ENCODE measurements around the gene ERC1. TPM values are rescaled to one million over a fixed set of nuclear protein-coding genes. Genes with fewer than 3 reads are reported as not detected.
A peak's percentile ranks its signal among the peaks of the same experiment; 100 is the strongest.
"Not testable (repeated sequence)": the region's sequence is repeated elsewhere in the genome, so short reads cannot be mapped to it uniquely, and the experiment has no call there.

Gene ERC1
- total and polyA plus RNA-seq, 8 donors: 34.9 to 64.9 (median 40.8) TPM

DNA sequence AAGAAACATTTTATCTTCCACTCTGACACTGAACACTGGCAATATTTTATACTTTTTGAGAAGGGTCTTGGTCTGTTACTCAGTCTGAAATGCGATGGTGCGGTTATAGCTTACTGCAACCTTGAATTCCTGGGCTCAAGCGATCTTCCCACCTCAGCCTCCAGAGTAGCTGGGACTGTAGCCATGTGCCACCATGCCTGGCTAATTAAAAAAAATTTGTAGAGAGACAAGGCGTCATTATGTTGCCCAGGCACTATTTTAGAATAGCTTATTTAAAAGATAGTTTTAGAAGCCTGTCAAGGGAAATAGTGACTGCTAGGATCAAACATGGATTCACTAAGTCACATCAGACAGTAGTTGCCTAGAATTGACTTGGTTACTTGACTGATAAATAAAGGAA is 5.9 kb downstream of the ERC1 start:
- no peak for ATAC-seq
- H3K4me1 ChIP-seq: peaks cover 0 to 44% of the 10 kb centered on the region in 2 donors
- no peak for DNase-seq
- TF ChIP-seq, protein P1, sequence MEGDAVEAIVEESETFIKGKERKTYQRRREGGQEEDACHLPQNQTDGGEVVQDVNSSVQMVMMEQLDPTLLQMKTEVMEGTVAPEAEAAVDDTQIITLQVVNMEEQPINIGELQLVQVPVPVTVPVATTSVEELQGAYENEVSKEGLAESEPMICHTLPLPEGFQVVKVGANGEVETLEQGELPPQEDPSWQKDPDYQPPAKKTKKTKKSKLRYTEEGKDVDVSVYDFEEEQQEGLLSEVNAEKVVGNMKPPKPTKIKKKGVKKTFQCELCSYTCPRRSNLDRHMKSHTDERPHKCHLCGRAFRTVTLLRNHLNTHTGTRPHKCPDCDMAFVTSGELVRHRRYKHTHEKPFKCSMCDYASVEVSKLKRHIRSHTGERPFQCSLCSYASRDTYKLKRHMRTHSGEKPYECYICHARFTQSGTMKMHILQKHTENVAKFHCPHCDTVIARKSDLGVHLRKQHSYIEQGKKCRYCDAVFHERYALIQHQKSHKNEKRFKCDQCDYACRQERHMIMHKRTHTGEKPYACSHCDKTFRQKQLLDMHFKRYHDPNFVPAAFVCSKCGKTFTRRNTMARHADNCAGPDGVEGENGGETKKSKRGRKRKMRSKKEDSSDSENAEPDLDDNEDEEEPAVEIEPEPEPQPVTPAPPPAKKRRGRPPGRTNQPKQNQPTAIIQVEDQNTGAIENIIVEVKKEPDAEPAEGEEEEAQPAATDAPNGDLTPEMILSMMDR (IDR thresholded peaks at IDR 0.05): no peak
- H3K4me3 ChIP-seq: no peak overlapping the region
- H3K27ac ChIP-seq: no peak overlapping the region
- no peaks in the 10 kb centered on the region for H3K27me3 ChIP-seq
- intact Hi-C loops (cut with DNase I): no loop called here
- no peaks in the 10 kb centered on the region for H3K9me3 ChIP-seq
- peaks cover 0 to 4% of the 10 kb centered on the region in 2 donors for H3K36me3 ChIP-seq

DNA sequence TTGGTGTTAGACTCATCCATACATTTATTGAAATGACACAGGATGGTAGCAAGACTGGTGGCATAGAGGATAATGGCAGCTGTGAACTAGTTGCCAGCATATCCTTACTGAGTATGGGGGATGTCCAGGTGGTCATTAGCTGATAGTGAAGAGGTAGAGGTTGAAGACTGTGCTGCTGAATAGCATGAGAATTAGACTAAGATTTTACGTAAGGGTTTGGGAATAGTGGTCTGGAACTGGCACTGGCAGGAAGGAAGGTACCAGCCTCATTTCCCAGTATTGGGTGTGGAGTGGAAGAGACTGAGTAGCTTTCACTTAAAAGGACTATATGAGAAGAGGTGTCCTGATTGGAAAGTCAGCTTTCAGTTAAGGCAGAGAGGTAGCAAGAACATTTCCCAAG is 6.5 kb downstream of the ERC1 start:
- Histone ChIP-seq H3K4me3 (no peak overlapping the region), H3K4me1 (peaks cover 0 to 39% of the 10 kb centered on the region in 2 donors), H3K9me3 (no peaks in the 10 kb centered on the region), H3K36me3 (peaks cover 0 to 4% of the 10 kb centered on the region in 2 donors), H3K27me3 (no peaks in the 10 kb centered on the region), H3K27ac (no peak overlapping the region)
- TF ChIP-seq, protein P1 (IDR thresholded peaks at IDR 0.05): no peak
- ATAC-seq (no peak), DNase-seq (no peak)
- intact Hi-C loops (cut with DNase I): no loop called here

DNA sequence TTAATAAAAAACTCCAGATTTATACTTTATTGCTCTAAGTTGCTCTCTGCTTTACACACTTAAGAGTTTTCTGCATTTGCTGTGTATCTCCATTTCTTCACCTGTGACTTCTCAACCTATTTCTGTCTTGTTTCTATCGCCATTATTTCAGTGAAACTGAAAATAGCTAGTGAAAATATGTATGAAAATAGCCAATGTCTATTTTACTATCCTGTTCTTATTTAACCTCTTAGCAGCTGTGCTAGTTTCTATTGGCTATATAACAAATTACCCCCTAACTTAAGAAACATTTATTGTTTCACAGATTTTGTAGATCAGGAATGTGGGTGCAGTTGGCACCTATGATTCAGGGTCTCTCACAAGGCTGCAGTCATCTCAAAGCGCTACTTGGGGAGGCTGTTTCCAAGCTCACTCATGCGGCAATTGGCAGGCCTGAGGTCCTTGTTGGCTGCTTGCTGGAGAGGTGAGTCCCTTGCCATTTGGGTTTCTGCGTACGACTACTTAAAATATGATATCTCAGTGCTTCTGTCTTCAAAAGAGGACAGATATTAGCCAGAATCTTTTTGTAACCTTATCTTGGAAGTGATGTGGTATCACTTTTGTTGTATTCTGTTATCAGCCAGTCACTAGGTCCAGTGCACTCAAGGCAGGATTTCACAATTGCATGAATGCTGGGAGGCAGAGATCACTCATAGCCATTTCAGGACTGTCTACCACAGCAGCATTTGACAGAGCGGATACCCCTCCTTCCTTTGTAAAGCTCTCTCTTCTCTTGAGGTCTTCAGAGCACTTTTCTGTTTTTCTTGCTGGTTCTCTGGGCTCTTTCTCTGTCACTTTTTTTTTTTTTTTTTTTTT is 7.2 kb downstream of the ERC1 start:
- TF ChIP-seq, protein P1 (IDR thresholded peaks at IDR 0.05): no peak
- H3K4me3 ChIP-seq: no peak overlapping the region
- H3K27me3 ChIP-seq: no peaks in the 10 kb centered on the region
- H3K9me3 ChIP-seq: no peaks in the 10 kb centered on the region
- DNase-seq (no peak), ATAC-seq (peak; percentile 70)
- H3K27ac ChIP-seq: no peak overlapping the region
- intact Hi-C loops (cut with DNase I): no loop called here
- peaks cover 0 to 37% of the 10 kb centered on the region in 2 donors for H3K4me1 ChIP-seq
- peaks cover 0 to 4% of the 10 kb centered on the region in 2 donors for H3K36me3 ChIP-seq

DNA sequence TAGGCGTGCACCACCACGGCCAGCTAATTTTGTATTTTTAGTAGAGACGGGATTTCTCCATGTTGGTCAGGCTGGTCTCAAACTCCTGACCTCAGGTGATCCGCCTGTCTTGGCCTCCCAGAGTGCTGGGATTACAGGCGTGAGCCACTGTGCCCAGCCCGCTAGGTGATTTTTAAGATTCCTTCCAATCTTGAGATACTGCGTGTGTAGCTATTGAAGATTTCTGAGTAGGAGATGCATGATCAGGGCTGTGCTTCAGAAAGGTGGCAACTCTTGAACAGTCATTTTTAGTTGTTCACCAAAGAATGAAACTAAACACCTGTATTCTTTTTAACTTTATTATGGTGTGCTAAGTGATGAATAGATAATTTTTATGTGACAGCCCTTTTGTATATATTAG is 8.7 kb downstream of the ERC1 start:
- H3K27me3 ChIP-seq; ATAC-seq; intact Hi-C loops (cut with DNase I); H3K9me3 ChIP-seq; H3K27ac ChIP-seq; H3K4me3 ChIP-seq; H3K36me3 ChIP-seq; DNase-seq: not testable (repeated sequence)
- peaks cover 0 to 22% of the 10 kb centered on the region in 2 donors for H3K4me1 ChIP-seq

DNA sequence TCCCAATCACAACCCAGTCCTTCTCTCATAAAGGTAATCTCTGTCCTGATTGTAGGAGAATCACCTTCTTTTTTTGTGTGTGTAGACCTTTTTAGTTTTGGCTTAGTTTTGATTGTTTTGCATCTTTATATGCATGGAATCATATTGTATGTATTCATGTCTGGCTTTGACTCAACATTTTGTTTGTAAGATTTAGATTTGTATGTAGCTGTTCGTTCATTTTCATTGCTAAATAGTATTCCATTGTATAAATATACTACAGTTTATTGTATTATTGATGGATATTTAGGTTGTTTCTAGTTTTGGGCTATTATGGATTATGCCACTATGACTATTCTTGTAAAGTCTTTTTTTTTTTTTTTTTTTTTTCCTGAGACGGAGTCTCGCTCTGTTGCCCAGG is 10.5 kb downstream of the ERC1 start:
- Histone ChIP-seq H3K4me1 (peaks cover 0 to 7% of the 10 kb centered on the region in 2 donors), H3K27ac (no peak overlapping the region), H3K9me3 (no peaks in the 10 kb centered on the region), H3K27me3 (no peaks in the 10 kb centered on the region), H3K36me3 (peaks cover 0 to 4% of the 10 kb centered on the region in 2 donors), H3K4me3 (no peak overlapping the region)
- intact Hi-C loops (cut with DNase I): no loop called here
- DNase-seq: no peak
- no peak for ATAC-seq
- TF ChIP-seq, protein P1 (IDR thresholded peaks at IDR 0.05): no peak
